Measurements from ENCODE around the gene MT4. TPM values are rescaled to one million over a fixed set of nuclear protein-coding genes. Genes with fewer than 3 reads are reported as not detected.

Gene MT4
- polyA plus RNA-seq, 5 donors: not detected

Other genes with a start within 250 kb of the MT4 start
- gene AMFR, start 139.5 kb upstream of the MT4 start, polyA plus RNA-seq (ENCODE audit: insufficient read depth in 1 of 5, insufficient read length in 5 of 5, low replicate concordance in 1 of 5): 10 to 100 TPM; 56.7 to 70.6 (median 59.3) TPM
- gene NUDT21, start 113.7 kb upstream of the MT4 start, polyA plus RNA-seq (ENCODE audit: insufficient read depth in 1 of 5, insufficient read length in 5 of 5, low replicate concordance in 1 of 5): 100 to 1,000 TPM in 4 of 5 donors, 10 to 100 TPM in 1; 88.5 to 151 (median 131) TPM
- gene OGFOD1, start 113.5 kb upstream of the MT4 start, polyA plus RNA-seq (ENCODE audit: insufficient read depth in 1 of 5, insufficient read length in 5 of 5, low replicate concordance in 1 of 5): 10 to 100 TPM; 35.4 to 40.4 (median 37.8) TPM
- 100 to 1,000 TPM in 1 of 5 donors, 10 to 100 TPM in 4; 60.1 to 108 (median 92.8) TPM for gene BBS2, start 45.0 kb upstream of the MT4 start, polyA plus RNA-seq (ENCODE audit: insufficient read depth in 1 of 5, insufficient read length in 5 of 5, low replicate concordance in 1 of 5)
- under 1 TPM in 1 of 5 donors, not detected in 4; 0.51 TPM for gene MT3, start 24.5 kb downstream of the MT4 start, polyA plus RNA-seq (ENCODE audit: insufficient read depth in 1 of 5, insufficient read length in 5 of 5, low replicate concordance in 1 of 5)
- gene MT2A, start 43.5 kb downstream of the MT4 start, polyA plus RNA-seq (ENCODE audit: insufficient read depth in 1 of 5, insufficient read length in 5 of 5, low replicate concordance in 1 of 5): 10 to 100 TPM; 33.1 to 52.4 (median 36.6) TPM
- 10 to 100 TPM; 10.6 to 21.5 (median 15.0) TPM for gene MT1E, start 60.7 kb downstream of the MT4 start, polyA plus RNA-seq (ENCODE audit: insufficient read depth in 1 of 5, insufficient read length in 5 of 5, low replicate concordance in 1 of 5)
- gene MT1M, start 67.6 kb downstream of the MT4 start, polyA plus RNA-seq (ENCODE audit: insufficient read depth in 1 of 5, insufficient read length in 5 of 5, low replicate concordance in 1 of 5): 1 to 10 TPM in 1 of 5 donors, under 1 TPM in 4; 0.70 to 1.2 (median 0.87) TPM
- gene MT1A, start 73.6 kb downstream of the MT4 start, polyA plus RNA-seq (ENCODE audit: insufficient read depth in 1 of 5, insufficient read length in 5 of 5, low replicate concordance in 1 of 5): under 1 TPM in 1 of 5 donors, not detected in 4; 0.58 TPM
- gene MT1B, start 86.8 kb downstream of the MT4 start, polyA plus RNA-seq (ENCODE audit: insufficient read depth in 1 of 5, insufficient read length in 5 of 5, low replicate concordance in 1 of 5): not detected
- 10 to 100 TPM in 1 of 5 donors, 1 to 10 TPM in 4; 4.7 to 11.0 (median 5.7) TPM for gene MT1F, start 92.9 kb downstream of the MT4 start, polyA plus RNA-seq (ENCODE audit: insufficient read depth in 1 of 5, insufficient read length in 5 of 5, low replicate concordance in 1 of 5)
- 10 to 100 TPM in 1 of 5 donors, 1 to 10 TPM in 2, under 1 TPM in 1, not detected in 1; 0.41 to 37.0 (median 2.0) TPM for gene MT1G, start 103.0 kb downstream of the MT4 start, polyA plus RNA-seq (ENCODE audit: insufficient read depth in 1 of 5, insufficient read length in 5 of 5, low replicate concordance in 1 of 5)
- gene MT1H, start 104.7 kb downstream of the MT4 start, polyA plus RNA-seq (ENCODE audit: insufficient read depth in 1 of 5, insufficient read length in 5 of 5, low replicate concordance in 1 of 5): 10 to 100 TPM in 1 of 5 donors, 1 to 10 TPM in 1, not detected in 3; 1.2 to 17.0 TPM
- gene MT1X, start 117.4 kb downstream of the MT4 start, polyA plus RNA-seq (ENCODE audit: insufficient read depth in 1 of 5, insufficient read length in 5 of 5, low replicate concordance in 1 of 5): 10 to 100 TPM; 13.6 to 17.7 (median 16.4) TPM
- 10 to 100 TPM; 60.7 to 67.2 (median 63.6) TPM for gene NUP93, start 165.1 kb downstream of the MT4 start, polyA plus RNA-seq (ENCODE audit: insufficient read depth in 1 of 5, insufficient read length in 5 of 5, low replicate concordance in 1 of 5)